ENCODE data around the gene KCNMA1.

Gene KCNMA1

GRCh38 chr10:77291596-77292505 is 345.8 kb downstream of the KCNMA1 start:
- peak overlapping the region in 3 of 11 experiments; percentile 3 to 55 (median 41); a peak in 3 of 22 replicates for H3K4me2 ChIP-seq
- H3K36me3 ChIP-seq: no peaks in the 10 kb centered on the region
- H3K4me3 ChIP-seq: no peak overlapping the region
- peaks cover 12 to 23% (median 16%) of the 10 kb centered on the region in 10 experiments for H3K4me1 ChIP-seq
- H3K9me3 ChIP-seq (replicated peaks in 1 of 11): no peaks in the 10 kb centered on the region
- no peaks in the 10 kb centered on the region for H3K27me3 ChIP-seq
- peaks cover 0 to 95% (median 0%) of the 10 kb centered on the region in 11 experiments; a peak in 4 of 22 replicates for H4K20me1 ChIP-seq
- TF ChIP-seq Cebpa-rat (IDR thresholded peaks at IDR 0.05): no peak
- no peak overlapping the region for H3K27ac ChIP-seq
- no peak overlapping the region for H3K9ac ChIP-seq

GRCh38 chr10:77290528-77291155 is 347.0 kb downstream of the KCNMA1 start:
- H3K4me3 ChIP-seq: no peak overlapping the region
- peak overlapping the region; percentile 3 to 63 (median 37); a peak in 21 of 22 replicates for H3K4me2 ChIP-seq
- no peaks in the 10 kb centered on the region for H3K27me3 ChIP-seq
- H3K27ac ChIP-seq: no peak overlapping the region
- H3K36me3 ChIP-seq: no peaks in the 10 kb centered on the region
- no peak overlapping the region for H3K9ac ChIP-seq
- peaks cover 0 to 97% (median 0%) of the 10 kb centered on the region in 11 experiments; a peak in 3 of 22 replicates for H4K20me1 ChIP-seq
- no peak for TF ChIP-seq Cebpa-rat (IDR thresholded peaks at IDR 0.05)
- H3K9me3 ChIP-seq (replicated peaks in 1 of 11): no peaks in the 10 kb centered on the region
- peaks cover 12 to 23% (median 16%) of the 10 kb centered on the region in 10 experiments for H3K4me1 ChIP-seq

DNA sequence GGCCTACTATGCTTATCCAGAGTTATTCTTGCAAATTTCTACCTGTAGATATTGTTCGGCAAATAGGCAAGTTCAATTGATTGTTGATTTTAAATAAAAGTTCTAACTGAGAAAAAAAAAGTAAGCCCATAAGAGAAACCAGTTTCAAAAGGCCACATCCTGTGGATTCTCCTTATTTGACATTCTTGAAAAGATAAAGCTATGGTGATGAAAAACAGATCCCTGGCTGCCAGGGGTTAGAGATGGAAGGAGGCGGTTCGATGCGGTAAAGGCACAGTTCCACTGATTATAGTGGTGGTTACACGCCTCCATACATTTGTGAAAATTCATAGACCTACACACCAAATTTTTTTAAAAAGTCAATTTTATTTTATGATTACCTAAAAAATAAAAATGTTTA is 347.8 kb downstream of the KCNMA1 start:
- TF ChIP-seq Cebpa-rat (IDR thresholded peaks at IDR 0.05): no peak
- Histone ChIP-seq H3K36me3 (no peaks in the 10 kb centered on the region), H3K9me3 (replicated peaks in 1 of 11) (no peaks in the 10 kb centered on the region), H3K4me2 (no peak overlapping the region; a peak in 1 of 22 replicates), H3K4me1 (peaks cover 12 to 23% (median 16%) of the 10 kb centered on the region in 10 experiments), H4K20me1 (peaks cover 0 to 99% (median 0%) of the 10 kb centered on the region in 11 experiments; a peak in 3 of 22 replicates), H3K27ac (no peak overlapping the region), H3K4me3 (no peak overlapping the region), H3K9ac (no peak overlapping the region), H3K27me3 (no peaks in the 10 kb centered on the region)

GRCh38 chr10:77289027-77289501 is 348.5 kb downstream of the KCNMA1 start:
- TF ChIP-seq Cebpa-rat (IDR thresholded peaks at IDR 0.05): no peak
- Histone ChIP-seq H3K9ac (no peak overlapping the region), H3K27me3 (no peaks in the 10 kb centered on the region), H3K9me3 (replicated peaks in 1 of 11) (no peaks in the 10 kb centered on the region), H3K4me1 (peaks cover 12 to 23% (median 16%) of the 10 kb centered on the region in 10 experiments), H3K4me2 (no peak overlapping the region), H4K20me1 (peaks cover 0 to 99% (median 0%) of the 10 kb centered on the region in 11 experiments; a peak in 3 of 22 replicates), H3K36me3 (no peaks in the 10 kb centered on the region), H3K27ac (no peak overlapping the region), H3K4me3 (no peak overlapping the region)

DNA sequence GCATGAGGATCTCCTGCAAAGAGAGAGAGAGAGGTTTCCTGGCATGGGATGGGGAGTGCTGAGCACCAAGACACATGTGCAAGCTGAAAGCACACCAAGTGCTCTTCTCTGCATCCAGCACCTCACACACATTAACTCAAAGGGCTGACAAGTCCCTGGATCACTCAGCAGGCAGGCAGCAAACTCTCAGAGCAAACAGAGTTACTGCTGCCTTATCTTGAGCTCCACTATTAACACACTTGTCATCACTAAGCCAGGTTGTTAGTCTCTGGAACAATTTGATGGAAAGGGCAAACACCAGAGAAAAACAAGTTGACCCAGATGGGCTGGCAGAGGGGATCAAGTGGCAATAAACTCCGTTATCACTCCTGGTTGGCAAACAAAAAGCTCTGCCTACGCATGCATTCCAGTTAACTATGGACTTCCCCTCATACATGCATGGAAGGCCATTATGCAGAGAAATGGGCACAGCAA is 349.9 kb downstream of the KCNMA1 start:
- no peak for TF ChIP-seq Cebpa-rat (IDR thresholded peaks at IDR 0.05)
- no peak overlapping the region for H3K4me2 ChIP-seq
- peaks cover 0 to 99% (median 0%) of the 10 kb centered on the region in 11 experiments; a peak in 3 of 22 replicates for H4K20me1 ChIP-seq
- no peaks in the 10 kb centered on the region for H3K9me3 ChIP-seq (replicated peaks in 1 of 11)
- no peaks in the 10 kb centered on the region for H3K27me3 ChIP-seq
- H3K4me1 ChIP-seq: peaks cover 11 to 15% (median 13%) of the 10 kb centered on the region in 10 experiments
- no peak overlapping the region for H3K9ac ChIP-seq
- H3K4me3 ChIP-seq: no peak overlapping the region
- H3K27ac ChIP-seq: no peak overlapping the region
- no peaks in the 10 kb centered on the region for H3K36me3 ChIP-seq

DNA sequence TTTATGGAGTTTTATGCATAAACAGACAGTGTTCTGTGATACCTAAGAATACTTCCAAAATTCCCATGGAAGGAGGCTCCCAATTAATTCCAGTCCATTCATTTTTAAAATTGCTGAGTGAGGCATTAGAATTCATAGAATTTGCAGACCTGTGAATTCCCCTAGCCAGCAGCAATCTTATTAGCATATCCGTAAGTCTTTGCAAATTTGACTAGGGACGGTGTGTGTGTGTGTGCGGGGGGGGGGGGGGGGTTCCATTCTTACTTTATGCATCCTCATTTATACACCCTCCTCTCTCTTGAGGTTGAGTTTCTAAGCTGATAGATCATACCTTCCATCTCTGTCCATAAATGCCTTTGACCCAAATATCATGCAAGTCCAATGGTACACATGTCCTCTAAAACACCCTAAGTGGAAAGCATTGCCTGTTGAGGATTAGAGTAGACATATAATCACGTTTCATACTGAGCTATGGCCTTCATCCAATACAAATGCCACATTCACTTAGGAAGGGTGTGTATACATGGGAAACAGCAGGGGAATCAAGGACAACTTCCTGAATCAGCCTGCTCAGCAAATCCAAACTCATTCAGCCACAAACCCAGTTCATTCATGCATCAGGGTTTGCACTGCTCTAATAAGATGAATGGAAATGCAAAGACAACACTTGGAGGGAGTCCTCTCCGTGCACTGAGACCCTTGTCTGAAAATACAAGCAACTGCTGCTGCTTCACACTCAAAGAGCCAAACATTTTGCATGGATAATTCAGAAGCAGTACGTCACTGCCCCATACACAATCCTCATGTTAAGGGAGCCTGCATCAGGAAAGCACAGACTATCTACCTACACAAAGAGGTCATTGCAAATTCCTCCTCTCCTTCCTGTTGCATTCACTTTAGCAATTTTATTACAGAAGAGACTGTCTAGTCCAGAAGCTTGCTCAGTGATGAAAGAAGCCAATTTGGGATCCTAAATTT is 350.8 kb downstream of the KCNMA1 start:
- H3K9ac ChIP-seq: no peak overlapping the region
- H3K9me3 ChIP-seq (replicated peaks in 1 of 11): no peaks in the 10 kb centered on the region
- no peaks in the 10 kb centered on the region for H3K27me3 ChIP-seq
- H3K4me2 ChIP-seq: no peak overlapping the region
- TF ChIP-seq Cebpa-rat (IDR thresholded peaks at IDR 0.05): no peak
- peaks cover 0 to 99% (median 0%) of the 10 kb centered on the region in 11 experiments; a peak in 3 of 22 replicates for H4K20me1 ChIP-seq
- no peaks in the 10 kb centered on the region for H3K36me3 ChIP-seq
- H3K27ac ChIP-seq: no peak overlapping the region
- peaks cover 14 to 23% (median 18%) of the 10 kb centered on the region in 10 experiments for H3K4me1 ChIP-seq
- H3K4me3 ChIP-seq: no peak overlapping the region

GRCh38 chr10:77285529-77286182 is 352.0 kb downstream of the KCNMA1 start:
- Histone ChIP-seq H3K27ac (no peak overlapping the region), H3K9ac (no peak overlapping the region), H3K4me3 (no peak overlapping the region), H3K9me3 (replicated peaks in 1 of 11) (peaks cover 0 to 5% (median under 1%) of the 10 kb centered on the region in 11 experiments; a peak in 10 of 22 replicates), H3K4me2 (peak overlapping the region in 1 of 11 experiments; percentile 17; a peak in 1 of 22 replicates), H3K27me3 (no peaks in the 10 kb centered on the region), H3K36me3 (no peaks in the 10 kb centered on the region), H3K4me1 (peaks cover 8 to 26% (median 20%) of the 10 kb centered on the region in 10 experiments), H4K20me1 (peaks cover 0 to 98% (median 0%) of the 10 kb centered on the region in 11 experiments; a peak in 3 of 22 replicates)
- no peak for TF ChIP-seq Cebpa-rat (IDR thresholded peaks at IDR 0.05)

GRCh38 chr10:77284797-77285196 is 352.8 kb downstream of the KCNMA1 start:
- Histone ChIP-seq H3K4me2 (no peak overlapping the region), H4K20me1 (peaks cover 0 to 96% (median 0%) of the 10 kb centered on the region in 11 experiments; a peak in 3 of 22 replicates), H3K4me1 (peaks cover 4 to 23% (median 14%) of the 10 kb centered on the region in 10 experiments; a peak in 17 of 20 replicates), H3K36me3 (no peaks in the 10 kb centered on the region), H3K27ac (no peak overlapping the region), H3K27me3 (no peaks in the 10 kb centered on the region), H3K4me3 (no peak overlapping the region), H3K9me3 (replicated peaks in 1 of 11) (peaks cover 4 to 14% (median 9%) of the 10 kb centered on the region in 11 experiments), H3K9ac (no peak overlapping the region)
- TF ChIP-seq Cebpa-rat (IDR thresholded peaks at IDR 0.05): no peak

Measured in BLaER1 treated with 17β-estradiol and CSF1 and Interleukin-3, amounts not matched to agents 10 nM and 100 nM (cell line).